HCT116 (cell line): Measurements from ENCODE around the gene ORC6. TPM values are rescaled to one million over a fixed set of nuclear protein-coding genes. Genes with fewer than 3 reads are reported as not detected.

ENCODE experiments used
- ATAC-seq: fragments of 200-7000 bp; cut with Tn5 transposase; 2 replicates; pipeline ENCODE4 v1.9.1; 2020; ENCODE audit warnings: mild to moderate bottlenecking, moderate library complexity
- BruUV-seq: library from RNA; stranded (reverse); fragments of 400-500 nt; replicated peaks from 2 replicates; lab custom pipeline; 2021; lab: Mats Ljungman, UMichigan
- CTCF ChIA-PET: fragments of 300-600 bp; sonication (Branson Sonifier 250); formaldehyde crosslinking; loops from one replicate; lab custom pipeline; 2021; ENCODE audit warnings: antibody characterized with exemption; lab: Charles Lee
- POLR2A ChIA-PET: fragments of 300-600, 350-600 bp; sonication (Branson Sonifier 250); formaldehyde crosslinking; loops from one replicate; lab custom pipeline; 2021; ENCODE audit warnings: antibody characterized with exemption; lab: Charles Lee
- RAD21 ChIA-PET, 2 experiments: fragments of 300-600 bp; sonication (Branson Sonifier 250); formaldehyde crosslinking; loops; one replicate each; lab custom pipeline; 2023; ENCODE audit warnings: low total read pairs in 2 of 2; ENCODE audit not compliant: uncharacterized antibody in 2 of 2, unreplicated experiment in 2 of 2, low non-redundant PET in 1 of 2; lab: Charles Lee
- DNase-seq: peaks from one replicate; pipeline ENCODE4 v3.0.0-alpha.2; 2010; ENCODE audit warnings: low read depth, low spot score
- H2AFZ ChIP-seq: fragments of 200-600 bp; shearing (Covaris generic), sonication (generic); 2 replicates; pipeline ENCODE4 v1.6.1; 2017; ENCODE audit warnings: low read depth, mixed run types, mixed read lengths, antibody characterized with exemption, low read length; ENCODE audit not compliant: poor library complexity, severe bottlenecking
- H3K27ac ChIP-seq: 2 replicates; pipeline ENCODE4 v1.5.1; 2012; ENCODE audit warnings: low read depth, low read length
- H3K27me3 ChIP-seq: fragments of 200-600 bp; sonication (generic); 2 replicates; pipeline ENCODE4 v1.6.1; 2016; ENCODE audit warnings: mixed run types, low read length, mixed read lengths; ENCODE audit not compliant: insufficient read depth
- H3K36me3 ChIP-seq, 2 experiments: fragments of 200-500 bp in 1 of 2; fragments of 200-600 bp in 1 of 2; sonication (Bioruptor generic) in 1 of 2; sonication (generic) in 1 of 2; 2 replicates each; pipeline versions ENCODE4 v1.5.1 to v1.6.1; 2014 to 2016; ENCODE audit warnings: low read length in 2 of 2, inconsistent platforms in 1 of 2, mixed read lengths in 1 of 2, mixed run types in 1 of 2; ENCODE audit not compliant: insufficient read depth in 2 of 2, control insufficient read depth in 1 of 2
- H3K4me1 ChIP-seq, 2 experiments: fragments of 200-600 bp in 1 of 2; sonication (generic) in 1 of 2; 2 replicates each; pipeline versions ENCODE4 v1.5.1 to v1.6.1; 2012 to 2017; ENCODE audit warnings: low read length in 2 of 2, inconsistent platforms in 1 of 2, mild to moderate bottlenecking in 1 of 2, mixed read lengths in 1 of 2, mixed run types in 1 of 2, moderate library complexity in 1 of 2; ENCODE audit not compliant: insufficient read depth in 2 of 2, control insufficient read depth in 1 of 2
- H3K4me2 ChIP-seq: fragments of 200-600 bp; sonication (generic); 2 replicates; pipeline ENCODE4 v1.6.1; 2017; ENCODE audit warnings: mixed run types, low read length, mixed read lengths
- H3K4me3 ChIP-seq, 2 experiments: fragments of 200-600 bp in 1 of 2; sonication (generic) in 1 of 2; replicated peaks in 1 of 2; 2 replicates each; pipeline ENCODE4 v1.5.1; 2011 to 2016; ENCODE audit warnings: low read length in 2 of 2, control low read depth in 1 of 2, low read depth in 1 of 2, mild to moderate bottlenecking in 1 of 2, mixed read lengths in 1 of 2, mixed run types in 1 of 2
- H3K79me2 ChIP-seq: fragments of 200-600 bp; sonication (generic); 2 replicates; pipeline ENCODE4 v1.6.1; 2017; ENCODE audit warnings: mild to moderate bottlenecking, mixed run types, low read length, moderate library complexity, mixed read lengths; ENCODE audit not compliant: insufficient read depth
- H3K9ac ChIP-seq: fragments of 200-600 bp; sonication (generic); 2 replicates; pipeline ENCODE4 v1.6.1; 2016; ENCODE audit warnings: low read length, mixed read lengths
- H3K9me2 ChIP-seq: fragments of 200-600 bp; sonication (generic), shearing (Covaris generic); 2 replicates; pipeline ENCODE4 v1.6.1; 2017; ENCODE audit warnings: mixed run types, mild to moderate bottlenecking, moderate library complexity; ENCODE audit not compliant: insufficient read depth
- H3K9me3 ChIP-seq, 2 experiments: fragments of 200-500 bp in 1 of 2; fragments of 200-600 bp in 1 of 2; sonication (Bioruptor generic) in 1 of 2; sonication (generic) in 1 of 2; 2 replicates each; pipeline ENCODE4 v1.6.1; 2014 to 2017; ENCODE audit warnings: low read length in 2 of 2, mixed read lengths in 2 of 2, inconsistent platforms in 1 of 2, low read depth in 1 of 2, mild to moderate bottlenecking in 1 of 2, mixed run types in 1 of 2, moderate library complexity in 1 of 2; ENCODE audit not compliant: control insufficient read depth in 1 of 2, insufficient read depth in 1 of 2
- H4K20me1 ChIP-seq: fragments of 200-600 bp; sonication (generic), shearing (Covaris generic); 2 replicates; pipeline ENCODE4 v1.6.1; 2017; ENCODE audit warnings: mixed run types, mild to moderate bottlenecking, moderate library complexity; ENCODE audit not compliant: insufficient read depth
- CEBPB ChIP-seq: IDR thresholded peaks from 2 replicates; pipeline ENCODE4 v1.6.1; 2012; ENCODE audit warnings: low read depth
- EZH2phosphoT487 ChIP-seq: fragments of 200-600 bp; IDR thresholded peaks from 2 replicates; pipeline ENCODE4 v1.6.1; 2018; ENCODE audit warnings: antibody characterized with exemption, borderline replicate concordance
- FOSL1 ChIP-seq: IDR thresholded peaks from 2 replicates; pipeline ENCODE4 v1.6.1; 2012; ENCODE audit warnings: low read depth
- JUND ChIP-seq: IDR thresholded peaks from 2 replicates; pipeline ENCODE4 v1.6.1; 2012
- POLR2AphosphoS5 ChIP-seq: IDR thresholded peaks from 2 replicates; pipeline ENCODE4 v1.6.1; 2011; ENCODE audit warnings: mild to moderate bottlenecking, low read depth, low read length, moderate library complexity
- SP1 ChIP-seq: IDR thresholded peaks from 2 replicates; pipeline ENCODE4 v1.6.1; 2012; ENCODE audit warnings: low read depth
- YY1 ChIP-seq: IDR thresholded peaks from 2 replicates; pipeline ENCODE4 v1.6.1; 2011; ENCODE audit warnings: low read length, low read depth, moderate library complexity, mild to moderate bottlenecking; ENCODE audit not compliant: insufficient replicate concordance; ENCODE audit errors: extremely low read depth
- ZNF274 ChIP-seq: fragments of 200-500 bp; sonication (Bioruptor generic); IDR thresholded peaks from 2 replicates; pipeline ENCODE4 v1.6.1; 2014; ENCODE audit warnings: mild to moderate bottlenecking, low read depth, low read length, inconsistent platforms
- intact Hi-C: fragments of 100-400 bp; cut with micrococcal nuclease; formaldehyde crosslinking; loops from 2 replicates; pipeline ENCODE4 v1.10.0; 2022
- total RNA-seq: library from RNA; stranded (reverse); gene quantifications from one replicate; pipeline ENCODE4 v1.2.1, GENCODE V29; 2021; ENCODE audit not compliant: unreplicated experiment
- TF ChIP-seq, protein P1 (sequence below): IDR thresholded peaks from 2 replicates; pipeline ENCODE4 v1.6.1; 2012
- TF ChIP-seq, protein P2 (sequence below): IDR thresholded peaks from 2 replicates; pipeline ENCODE4 v1.6.1; 2012; ENCODE audit warnings: low read depth

Gene ORC6
- total RNA-seq, 1 experiment from 2014 or later = 44.7 TPM

DNA sequence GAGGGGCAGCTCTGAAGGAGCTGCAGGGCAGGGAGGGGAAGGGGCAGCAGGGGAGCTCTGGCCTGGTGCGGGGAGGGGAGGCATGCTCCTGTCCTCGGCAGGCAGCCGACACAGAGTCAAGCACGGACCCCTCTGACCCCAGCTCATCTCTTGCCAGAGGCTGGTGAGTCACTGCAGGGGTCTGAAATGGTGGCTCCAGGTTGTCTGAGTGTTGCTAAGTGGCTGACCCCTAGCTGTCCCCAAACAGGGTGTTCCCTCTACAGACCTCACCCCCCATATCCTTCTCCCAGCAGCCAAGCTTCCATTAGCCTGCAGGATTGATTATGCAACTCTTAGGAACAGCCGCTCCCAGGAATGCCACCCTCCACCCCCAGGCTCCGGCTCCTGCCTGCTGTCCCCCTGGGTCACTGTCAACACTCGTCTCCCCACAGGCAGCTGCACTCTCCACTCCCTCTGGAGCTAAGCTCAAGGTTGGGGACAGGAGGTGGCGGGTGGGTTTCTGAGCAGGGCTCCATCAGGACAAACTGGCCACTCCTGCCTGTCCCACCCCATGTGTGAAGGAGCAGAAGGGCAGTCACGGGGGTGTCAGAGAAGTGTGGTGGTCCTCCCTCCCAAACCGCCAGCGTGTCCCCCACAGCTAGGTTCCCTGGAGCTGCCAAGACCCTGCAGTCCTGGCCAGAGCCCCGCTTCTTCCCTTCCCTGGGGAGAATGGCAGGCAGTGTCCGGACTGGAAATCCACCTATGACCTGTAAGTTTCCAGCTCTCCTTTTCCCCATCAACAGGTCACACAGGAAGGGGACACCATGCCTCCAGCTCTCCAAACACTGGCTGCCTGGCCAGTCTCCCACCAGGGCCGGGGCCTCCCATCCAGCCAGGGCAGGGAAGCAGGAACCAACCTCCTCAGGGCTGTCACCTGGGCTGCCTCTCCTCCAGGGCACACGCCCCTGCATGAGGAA is 57.6 kb downstream of the ORC6 start:
- H3K4me1 ChIP-seq = no peaks in the 10 kb centered on the region
- DNase-seq (no peak), ATAC-seq (no peak)
- no peaks in the 10 kb centered on the region for H3K9me3 ChIP-seq
- H4K20me1 ChIP-seq = no peaks in the 10 kb centered on the region
- H2AFZ ChIP-seq = no peak overlapping the region
- H3K4me2 ChIP-seq = no peak overlapping the region
- CTCF ChIA-PET = no interaction called here
- RAD21 ChIA-PET = no interaction called here
- no peaks in the 10 kb centered on the region for H3K27me3 ChIP-seq
- H3K4me3 ChIP-seq = no peak overlapping the region
- H3K27ac ChIP-seq = no peak overlapping the region
- H3K36me3 ChIP-seq = no peaks in the 10 kb centered on the region
- BruUV-seq = no TSS peak
- no peak overlapping the region for H3K9ac ChIP-seq
- POLR2A ChIA-PET = no interaction called here
- intact Hi-C loops = no loop called here
- no peaks in the 10 kb centered on the region for H3K79me2 ChIP-seq
- TF ChIP-seq CEBPB (no peak), ZNF274 (no peak), FOSL1 (no peak), YY1 (no peak), POLR2AphosphoS5 (no peak), JUND (no peak), SP1 (no peak), EZH2phosphoT487 (no peak)
- TF ChIP-seq, protein P1, sequence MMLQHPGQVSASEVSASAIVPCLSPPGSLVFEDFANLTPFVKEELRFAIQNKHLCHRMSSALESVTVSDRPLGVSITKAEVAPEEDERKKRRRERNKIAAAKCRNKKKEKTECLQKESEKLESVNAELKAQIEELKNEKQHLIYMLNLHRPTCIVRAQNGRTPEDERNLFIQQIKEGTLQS = no peak
- TF ChIP-seq, protein P2, sequence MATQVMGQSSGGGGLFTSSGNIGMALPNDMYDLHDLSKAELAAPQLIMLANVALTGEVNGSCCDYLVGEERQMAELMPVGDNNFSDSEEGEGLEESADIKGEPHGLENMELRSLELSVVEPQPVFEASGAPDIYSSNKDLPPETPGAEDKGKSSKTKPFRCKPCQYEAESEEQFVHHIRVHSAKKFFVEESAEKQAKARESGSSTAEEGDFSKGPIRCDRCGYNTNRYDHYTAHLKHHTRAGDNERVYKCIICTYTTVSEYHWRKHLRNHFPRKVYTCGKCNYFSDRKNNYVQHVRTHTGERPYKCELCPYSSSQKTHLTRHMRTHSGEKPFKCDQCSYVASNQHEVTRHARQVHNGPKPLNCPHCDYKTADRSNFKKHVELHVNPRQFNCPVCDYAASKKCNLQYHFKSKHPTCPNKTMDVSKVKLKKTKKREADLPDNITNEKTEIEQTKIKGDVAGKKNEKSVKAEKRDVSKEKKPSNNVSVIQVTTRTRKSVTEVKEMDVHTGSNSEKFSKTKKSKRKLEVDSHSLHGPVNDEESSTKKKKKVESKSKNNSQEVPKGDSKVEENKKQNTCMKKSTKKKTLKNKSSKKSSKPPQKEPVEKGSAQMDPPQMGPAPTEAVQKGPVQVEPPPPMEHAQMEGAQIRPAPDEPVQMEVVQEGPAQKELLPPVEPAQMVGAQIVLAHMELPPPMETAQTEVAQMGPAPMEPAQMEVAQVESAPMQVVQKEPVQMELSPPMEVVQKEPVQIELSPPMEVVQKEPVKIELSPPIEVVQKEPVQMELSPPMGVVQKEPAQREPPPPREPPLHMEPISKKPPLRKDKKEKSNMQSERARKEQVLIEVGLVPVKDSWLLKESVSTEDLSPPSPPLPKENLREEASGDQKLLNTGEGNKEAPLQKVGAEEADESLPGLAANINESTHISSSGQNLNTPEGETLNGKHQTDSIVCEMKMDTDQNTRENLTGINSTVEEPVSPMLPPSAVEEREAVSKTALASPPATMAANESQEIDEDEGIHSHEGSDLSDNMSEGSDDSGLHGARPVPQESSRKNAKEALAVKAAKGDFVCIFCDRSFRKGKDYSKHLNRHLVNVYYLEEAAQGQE = no peak
- no peaks in the 10 kb centered on the region for H3K9me2 ChIP-seq

Other genes with a start within 250 kb of the ORC6 start
- gene SHCBP1, start 68.3 kb upstream of the ORC6 start, total RNA-seq = 33.3 TPM
- gene VPS35, start 481 bp upstream of the ORC6 start, total RNA-seq = 115 TPM
- 0.22 TPM for gene MYLK3, start 58.7 kb downstream of the ORC6 start, total RNA-seq
- gene C16orf87, start 141.5 kb downstream of the ORC6 start, total RNA-seq = 10.2 TPM
- 50.6 TPM for gene GPT2, start 194.7 kb downstream of the ORC6 start, total RNA-seq